HCT116 (cell line): ENCODE results near the gene GLI3. TPM values are rescaled to one million over a fixed set of nuclear protein-coding genes. Genes with fewer than 3 reads are reported as not detected.

Experiments used
- ATAC-seq: fragments of 200-7000 bp; cut with Tn5 transposase; 2 replicates; pipeline ENCODE4 v1.9.1; 2020; ENCODE audit warnings: mild to moderate bottlenecking, moderate library complexity
- BruUV-seq: library from RNA; stranded (reverse); fragments of 400-500 nt; replicated peaks from 2 replicates; lab custom pipeline; 2021; lab: Mats Ljungman, UMichigan
- CTCF ChIA-PET: fragments of 300-600 bp; sonication (Branson Sonifier 250); formaldehyde crosslinking; loops from one replicate; lab custom pipeline; 2021; ENCODE audit warnings: antibody characterized with exemption; lab: Charles Lee
- POLR2A ChIA-PET: fragments of 300-600, 350-600 bp; sonication (Branson Sonifier 250); formaldehyde crosslinking; loops from one replicate; lab custom pipeline; 2021; ENCODE audit warnings: antibody characterized with exemption; lab: Charles Lee
- RAD21 ChIA-PET, 2 experiments: fragments of 300-600 bp; sonication (Branson Sonifier 250); formaldehyde crosslinking; loops; one replicate each; lab custom pipeline; 2023; ENCODE audit warnings: low total read pairs in 2 of 2; ENCODE audit not compliant: uncharacterized antibody in 2 of 2, unreplicated experiment in 2 of 2, low non-redundant PET in 1 of 2; lab: Charles Lee
- DNase-seq: peaks from one replicate; pipeline ENCODE4 v3.0.0-alpha.2; 2010; ENCODE audit warnings: low read depth, low spot score
- H2AFZ ChIP-seq: fragments of 200-600 bp; shearing (Covaris generic), sonication (generic); 2 replicates; pipeline ENCODE4 v1.6.1; 2017; ENCODE audit warnings: low read depth, mixed run types, mixed read lengths, antibody characterized with exemption, low read length; ENCODE audit not compliant: poor library complexity, severe bottlenecking
- H3K27ac ChIP-seq: 2 replicates; pipeline ENCODE4 v1.5.1; 2012; ENCODE audit warnings: low read depth, low read length
- H3K27me3 ChIP-seq: fragments of 200-600 bp; sonication (generic); 2 replicates; pipeline ENCODE4 v1.6.1; 2016; ENCODE audit warnings: mixed run types, low read length, mixed read lengths; ENCODE audit not compliant: insufficient read depth
- H3K36me3 ChIP-seq, 2 experiments: fragments of 200-500 bp in 1 of 2; fragments of 200-600 bp in 1 of 2; sonication (Bioruptor generic) in 1 of 2; sonication (generic) in 1 of 2; 2 replicates each; pipeline versions ENCODE4 v1.5.1 to v1.6.1; 2014 to 2016; ENCODE audit warnings: low read length in 2 of 2, inconsistent platforms in 1 of 2, mixed read lengths in 1 of 2, mixed run types in 1 of 2; ENCODE audit not compliant: insufficient read depth in 2 of 2, control insufficient read depth in 1 of 2
- H3K4me1 ChIP-seq, 2 experiments: fragments of 200-600 bp in 1 of 2; sonication (generic) in 1 of 2; 2 replicates each; pipeline versions ENCODE4 v1.5.1 to v1.6.1; 2012 to 2017; ENCODE audit warnings: low read length in 2 of 2, inconsistent platforms in 1 of 2, mild to moderate bottlenecking in 1 of 2, mixed read lengths in 1 of 2, mixed run types in 1 of 2, moderate library complexity in 1 of 2; ENCODE audit not compliant: insufficient read depth in 2 of 2, control insufficient read depth in 1 of 2
- H3K4me2 ChIP-seq: fragments of 200-600 bp; sonication (generic); 2 replicates; pipeline ENCODE4 v1.6.1; 2017; ENCODE audit warnings: mixed run types, low read length, mixed read lengths
- H3K4me3 ChIP-seq, 2 experiments: fragments of 200-600 bp in 1 of 2; sonication (generic) in 1 of 2; replicated peaks in 1 of 2; 2 replicates each; pipeline ENCODE4 v1.5.1; 2011 to 2016; ENCODE audit warnings: low read length in 2 of 2, control low read depth in 1 of 2, low read depth in 1 of 2, mild to moderate bottlenecking in 1 of 2, mixed read lengths in 1 of 2, mixed run types in 1 of 2
- H3K79me2 ChIP-seq: fragments of 200-600 bp; sonication (generic); 2 replicates; pipeline ENCODE4 v1.6.1; 2017; ENCODE audit warnings: mild to moderate bottlenecking, mixed run types, low read length, moderate library complexity, mixed read lengths; ENCODE audit not compliant: insufficient read depth
- H3K9ac ChIP-seq: fragments of 200-600 bp; sonication (generic); 2 replicates; pipeline ENCODE4 v1.6.1; 2016; ENCODE audit warnings: low read length, mixed read lengths
- H3K9me2 ChIP-seq: fragments of 200-600 bp; sonication (generic), shearing (Covaris generic); 2 replicates; pipeline ENCODE4 v1.6.1; 2017; ENCODE audit warnings: mixed run types, mild to moderate bottlenecking, moderate library complexity; ENCODE audit not compliant: insufficient read depth
- H3K9me3 ChIP-seq, 2 experiments: fragments of 200-500 bp in 1 of 2; fragments of 200-600 bp in 1 of 2; sonication (Bioruptor generic) in 1 of 2; sonication (generic) in 1 of 2; 2 replicates each; pipeline ENCODE4 v1.6.1; 2014 to 2017; ENCODE audit warnings: low read length in 2 of 2, mixed read lengths in 2 of 2, inconsistent platforms in 1 of 2, low read depth in 1 of 2, mild to moderate bottlenecking in 1 of 2, mixed run types in 1 of 2, moderate library complexity in 1 of 2; ENCODE audit not compliant: control insufficient read depth in 1 of 2, insufficient read depth in 1 of 2
- H4K20me1 ChIP-seq: fragments of 200-600 bp; sonication (generic), shearing (Covaris generic); 2 replicates; pipeline ENCODE4 v1.6.1; 2017; ENCODE audit warnings: mixed run types, mild to moderate bottlenecking, moderate library complexity; ENCODE audit not compliant: insufficient read depth
- CBX3 ChIP-seq: IDR thresholded peaks from 2 replicates; pipeline ENCODE4 v1.6.1; 2012; ENCODE audit warnings: low read depth
- CEBPB ChIP-seq: IDR thresholded peaks from 2 replicates; pipeline ENCODE4 v1.6.1; 2012; ENCODE audit warnings: low read depth
- EGR1 ChIP-seq: IDR thresholded peaks from 2 replicates; pipeline ENCODE4 v1.6.1; 2012; ENCODE audit warnings: low read depth
- EZH2 ChIP-seq: fragments of 200-600 bp; sonication (generic); IDR thresholded peaks from 2 replicates; pipeline ENCODE4 v1.6.1; 2017; ENCODE audit warnings: antibody characterized with exemption, mixed run types
- EZH2phosphoT487 ChIP-seq: fragments of 200-600 bp; IDR thresholded peaks from 2 replicates; pipeline ENCODE4 v1.6.1; 2018; ENCODE audit warnings: antibody characterized with exemption, borderline replicate concordance
- FOSL1 ChIP-seq: IDR thresholded peaks from 2 replicates; pipeline ENCODE4 v1.6.1; 2012; ENCODE audit warnings: low read depth
- POLR2A ChIP-seq: IDR thresholded peaks from 2 replicates; pipeline ENCODE4 v1.7.0; 2011; ENCODE audit warnings: borderline replicate concordance; ENCODE audit not compliant: insufficient read depth, insufficient read length; ENCODE audit errors: extremely low read depth
- POLR2AphosphoS5 ChIP-seq: IDR thresholded peaks from 2 replicates; pipeline ENCODE4 v1.6.1; 2011; ENCODE audit warnings: mild to moderate bottlenecking, low read depth, low read length, moderate library complexity
- RAD21 ChIP-seq: IDR thresholded peaks from 2 replicates; pipeline ENCODE4 v1.6.1; 2012; ENCODE audit warnings: low read depth, mild to moderate bottlenecking
- SIN3A ChIP-seq: IDR thresholded peaks from 2 replicates; pipeline ENCODE4 v1.6.1; 2012; ENCODE audit warnings: low read depth
- SRF ChIP-seq: IDR thresholded peaks from 2 replicates; pipeline ENCODE4 v1.6.1; 2012; ENCODE audit warnings: low read depth
- TCF7L2 ChIP-seq: IDR thresholded peaks from 2 replicates; pipeline ENCODE4 v1.7.0; 2011; ENCODE audit warnings: borderline replicate concordance, inconsistent platforms; ENCODE audit not compliant: insufficient read depth, insufficient read length; ENCODE audit errors: extremely low read depth
- YY1 ChIP-seq: IDR thresholded peaks from 2 replicates; pipeline ENCODE4 v1.6.1; 2011; ENCODE audit warnings: low read length, low read depth, moderate library complexity, mild to moderate bottlenecking; ENCODE audit not compliant: insufficient replicate concordance; ENCODE audit errors: extremely low read depth
- ZFX ChIP-seq: fragments of 450-650 bp; IDR thresholded peaks from 2 replicates; pipeline ENCODE4 v1.6.1; 2017
- intact Hi-C: fragments of 100-400 bp; cut with micrococcal nuclease; formaldehyde crosslinking; loops from 2 replicates; pipeline ENCODE4 v1.10.0; 2022
- total RNA-seq: library from RNA; stranded (reverse); gene quantifications from one replicate; pipeline ENCODE4 v1.2.1, GENCODE V29; 2021; ENCODE audit not compliant: unreplicated experiment
- TF ChIP-seq, protein P1 (sequence below): IDR thresholded peaks from 2 replicates; pipeline ENCODE4 v1.6.1; 2012

Gene GLI3
- total RNA-seq, 1 experiment from 2014 or later: 0.07 TPM

DNA sequence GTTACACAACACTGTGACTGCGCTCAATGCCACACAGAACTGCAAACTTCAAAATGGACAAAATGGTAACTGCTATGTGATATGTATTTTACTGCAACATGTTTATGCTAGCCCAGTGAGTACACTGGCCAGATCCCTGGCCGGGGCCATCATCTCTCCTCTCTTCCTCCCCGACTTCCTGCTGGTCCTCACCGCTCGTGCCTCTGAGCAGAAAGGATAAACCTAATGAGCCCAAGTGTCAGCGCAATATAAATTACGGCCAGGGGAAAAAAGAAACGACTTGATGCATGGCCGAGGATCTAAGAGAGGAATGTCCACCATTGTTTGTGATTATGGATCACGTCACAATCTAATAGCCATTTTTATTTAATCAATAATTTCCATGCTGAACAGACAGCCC is 225.2 kb downstream of the GLI3 start:
- no peaks in the 10 kb centered on the region for H3K9me2 ChIP-seq
- BruUV-seq: no TSS peak
- no peaks in the 10 kb centered on the region for H3K9me3 ChIP-seq
- H2AFZ ChIP-seq: no peak overlapping the region
- H3K9ac ChIP-seq: no peak overlapping the region
- intact Hi-C loops: loop anchor here (10.0 kb wide), 1 partner anchor 823 kb away; no protein-coding TSS in a partner anchor
- no peak for DNase-seq
- TF ChIP-seq CBX3: no peak
- no peak for TF ChIP-seq ZFX
- TF ChIP-seq EZH2: no peak
- no peak for TF ChIP-seq POLR2AphosphoS5
- TF ChIP-seq EGR1: no peak
- TF ChIP-seq, protein P1, sequence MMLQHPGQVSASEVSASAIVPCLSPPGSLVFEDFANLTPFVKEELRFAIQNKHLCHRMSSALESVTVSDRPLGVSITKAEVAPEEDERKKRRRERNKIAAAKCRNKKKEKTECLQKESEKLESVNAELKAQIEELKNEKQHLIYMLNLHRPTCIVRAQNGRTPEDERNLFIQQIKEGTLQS: no peak
- TF ChIP-seq FOSL1: no peak
- TF ChIP-seq POLR2A: no peak
- no peak for TF ChIP-seq EZH2phosphoT487
- TF ChIP-seq, all 23 proteins: peak for 0
- ChIA-PET RAD21 (no interaction called here), CTCF (no interaction called here), POLR2A (no interaction called here)
- Histone ChIP-seq H3K27ac (no peak overlapping the region), H4K20me1 (no peaks in the 10 kb centered on the region), H3K27me3 (no peaks in the 10 kb centered on the region), H3K4me2 (no peak overlapping the region), H3K36me3 (no peaks in the 10 kb centered on the region), H3K4me1 (no peaks in the 10 kb centered on the region), H3K79me2 (no peaks in the 10 kb centered on the region), H3K4me3 (no peak overlapping the region)
- no peak for ATAC-seq

DNA sequence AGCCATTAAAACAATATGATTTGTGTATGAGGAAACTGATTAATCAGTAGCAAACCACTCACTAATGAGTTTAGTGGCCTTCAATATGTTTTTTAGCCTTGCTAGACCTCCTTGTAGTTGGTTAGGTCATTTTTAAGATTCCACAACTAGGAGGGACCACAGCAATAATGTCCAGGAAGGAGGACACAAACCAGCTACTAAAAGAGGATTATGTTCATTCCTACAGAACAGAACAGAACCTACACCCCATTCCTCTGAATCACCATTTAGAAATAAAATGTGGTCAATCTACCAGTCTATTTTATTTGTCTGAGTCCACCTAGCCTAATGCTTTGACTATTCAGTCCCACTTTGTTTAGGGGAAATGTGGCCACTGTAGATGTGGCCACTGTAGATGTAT is 226.3 kb downstream of the GLI3 start:
- no peaks in the 10 kb centered on the region for H4K20me1 ChIP-seq
- no peaks in the 10 kb centered on the region for H3K9me3 ChIP-seq
- ChIA-PET CTCF (no interaction called here), RAD21 (no interaction called here), POLR2A (no interaction called here)
- no peaks in the 10 kb centered on the region for H3K27me3 ChIP-seq
- intact Hi-C loops: loop anchor here (10.0 kb wide), 1 partner anchor 824 kb away; no protein-coding TSS in a partner anchor
- DNase-seq: no peak
- ATAC-seq: no peak
- H2AFZ ChIP-seq: no peak overlapping the region
- BruUV-seq: no TSS peak
- H3K4me2 ChIP-seq: no peak overlapping the region
- H3K9ac ChIP-seq: no peak overlapping the region
- no peaks in the 10 kb centered on the region for H3K4me1 ChIP-seq
- no peak for TF ChIP-seq ZFX
- no peak for TF ChIP-seq POLR2AphosphoS5
- no peak for TF ChIP-seq CBX3
- TF ChIP-seq EGR1: no peak
- no peak for TF ChIP-seq SRF
- TF ChIP-seq CEBPB: no peak
- no peak for TF ChIP-seq POLR2A
- TF ChIP-seq SIN3A: no peak
- TF ChIP-seq RAD21: no peak
- TF ChIP-seq YY1: no peak
- no peak for TF ChIP-seq EZH2phosphoT487
- TF ChIP-seq TCF7L2: no peak
- no peak for TF ChIP-seq FOSL1
- no peak overlapping the region for H3K27ac ChIP-seq
- no peaks in the 10 kb centered on the region for H3K9me2 ChIP-seq
- H3K36me3 ChIP-seq: no peaks in the 10 kb centered on the region
- H3K4me3 ChIP-seq: no peak overlapping the region
- no peaks in the 10 kb centered on the region for H3K79me2 ChIP-seq
